Fibroblast of skin of right biceps (primary cell): ENCODE measurements around the gene ATP9A.
A peak's percentile ranks its signal among the peaks of the same experiment; 100 is the strongest.

ENCODE experiments used
- DNase-seq: peaks from one replicate; pipeline ENCODE4 v3.0.0-alpha.2; 2013

ATP9A gene

DNA sequence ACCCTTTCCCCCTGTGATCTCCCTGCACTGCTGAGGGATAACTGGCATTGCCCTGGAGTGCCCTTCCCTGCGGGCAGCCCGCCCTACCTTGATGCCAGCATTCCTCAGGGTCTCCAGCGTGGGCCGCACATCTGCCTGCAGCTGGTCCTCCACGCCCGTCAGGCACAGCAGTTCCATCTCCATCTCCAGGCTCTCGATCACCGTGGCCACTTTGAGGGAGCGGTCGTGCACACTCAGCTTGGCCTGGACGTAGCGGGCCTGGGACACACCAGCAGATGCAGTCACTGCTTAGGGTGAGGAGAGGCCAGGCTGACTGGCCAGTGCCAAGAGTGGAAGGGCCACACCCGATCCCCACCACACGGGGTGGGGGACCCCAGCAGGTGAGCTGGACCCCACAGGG lies 143.1 kb downstream of the ATP9A start:
- DNase-seq: no peak

DNA sequence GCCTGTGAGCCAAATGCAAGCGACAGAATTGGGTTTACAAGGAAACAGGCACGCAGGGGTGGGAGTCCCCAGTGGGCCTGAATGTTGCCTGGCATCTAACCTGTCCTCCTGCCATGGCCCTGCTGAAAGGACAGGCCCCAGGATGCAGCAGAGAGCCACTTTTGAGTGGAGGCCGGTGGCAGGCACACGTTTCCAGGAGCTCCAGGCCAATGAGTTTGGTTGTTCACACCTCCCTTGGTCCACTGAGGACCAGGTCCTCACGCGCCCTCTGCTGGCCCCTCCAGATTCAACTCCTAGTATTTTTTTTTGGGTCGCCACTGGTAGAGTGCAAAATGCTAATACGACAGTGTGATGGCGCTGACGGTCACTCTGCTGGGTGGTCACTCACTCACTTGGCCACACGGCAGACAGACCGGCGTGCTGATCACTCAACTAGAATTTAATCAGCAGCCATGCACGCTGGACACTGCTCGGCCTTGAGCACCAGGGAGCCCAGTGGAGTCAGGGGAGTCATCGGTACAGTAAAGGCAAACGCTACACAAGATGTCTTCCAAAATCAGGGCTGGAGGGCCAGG lies 143.9 kb downstream of the ATP9A start:
- peak; percentile 71 for DNase-seq

DNA sequence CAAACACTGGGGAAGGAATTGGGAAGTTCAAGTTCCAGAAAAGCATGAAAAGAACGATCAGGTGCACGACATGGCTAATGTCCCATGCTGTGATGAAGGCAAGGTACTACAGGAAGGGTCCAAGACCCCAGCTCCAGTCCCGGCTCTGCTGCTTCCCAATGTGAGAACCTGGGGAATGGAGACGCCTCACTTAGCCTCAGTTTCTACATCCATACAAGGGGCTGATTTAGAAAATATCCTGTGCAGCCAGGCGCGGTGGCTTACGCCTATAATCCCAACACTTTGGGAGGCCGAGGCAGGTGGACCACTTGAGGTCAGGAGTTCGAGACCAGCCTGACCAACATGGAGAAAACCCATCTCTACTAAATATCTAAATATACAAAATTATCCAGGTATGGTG lies 144.9 kb downstream of the ATP9A start:
- no peak for DNase-seq

DNA sequence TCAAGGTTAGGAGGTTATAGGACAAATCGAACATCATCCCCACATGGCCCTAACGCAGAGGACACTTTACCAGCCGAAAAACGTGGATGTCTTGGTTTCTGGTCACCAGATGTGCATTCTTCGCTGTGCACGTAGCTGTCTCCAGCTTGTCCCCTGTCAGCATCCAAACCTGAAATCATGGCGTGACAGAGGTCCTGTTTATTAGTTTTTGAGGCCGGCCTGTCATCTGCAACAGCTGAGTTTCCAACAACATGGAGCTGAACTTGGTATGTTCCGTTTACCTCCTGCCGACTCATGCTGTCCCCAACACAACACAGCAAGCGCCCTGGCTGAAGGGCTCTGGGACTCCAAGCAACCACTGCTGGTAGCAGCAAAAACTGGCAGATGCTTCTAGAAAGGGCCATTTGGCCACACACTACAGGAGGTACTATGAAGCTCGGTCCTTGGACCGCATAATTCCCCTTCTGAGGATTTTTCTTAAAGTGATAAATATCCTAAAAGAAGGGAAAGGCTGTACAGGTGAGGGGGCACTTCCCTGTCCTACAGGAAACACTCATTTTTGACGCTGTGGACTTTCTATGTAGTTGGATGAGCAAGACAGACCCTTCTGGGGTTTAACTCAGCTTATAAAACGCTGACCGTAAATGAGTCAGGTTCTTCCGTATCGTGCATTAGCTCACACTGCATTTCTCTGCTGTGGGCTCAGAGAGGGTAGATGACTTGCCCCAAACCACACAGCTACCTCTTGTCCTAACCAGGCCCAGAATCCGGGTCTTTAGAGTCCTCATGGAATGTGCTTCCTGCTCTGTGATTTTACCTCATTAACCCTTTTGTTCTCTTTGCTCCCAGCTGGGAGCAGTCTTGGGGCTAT lies 146.0 kb downstream of the ATP9A start:
- peak; percentile 68 for DNase-seq

DNA sequence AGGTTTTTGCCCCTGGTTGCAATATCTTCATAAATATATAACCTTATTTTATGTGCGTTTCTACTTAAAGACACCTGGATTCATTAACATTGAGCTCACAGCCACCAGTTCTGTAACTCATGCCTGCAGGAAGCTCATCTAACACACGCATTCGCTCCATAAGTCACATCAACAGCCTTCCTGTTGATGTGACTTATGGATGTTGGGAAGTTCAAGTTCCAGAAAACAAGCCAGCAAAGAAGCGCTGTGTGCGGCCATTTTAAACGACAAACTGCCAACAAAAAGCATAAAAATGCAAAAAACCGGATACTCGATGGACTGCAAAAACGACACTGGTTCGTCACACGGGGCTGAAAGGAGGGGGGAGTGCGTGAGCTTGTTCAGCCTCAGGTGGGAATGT lies 147.8 kb downstream of the ATP9A start:
- DNase-seq: peak; percentile 68

DNA sequence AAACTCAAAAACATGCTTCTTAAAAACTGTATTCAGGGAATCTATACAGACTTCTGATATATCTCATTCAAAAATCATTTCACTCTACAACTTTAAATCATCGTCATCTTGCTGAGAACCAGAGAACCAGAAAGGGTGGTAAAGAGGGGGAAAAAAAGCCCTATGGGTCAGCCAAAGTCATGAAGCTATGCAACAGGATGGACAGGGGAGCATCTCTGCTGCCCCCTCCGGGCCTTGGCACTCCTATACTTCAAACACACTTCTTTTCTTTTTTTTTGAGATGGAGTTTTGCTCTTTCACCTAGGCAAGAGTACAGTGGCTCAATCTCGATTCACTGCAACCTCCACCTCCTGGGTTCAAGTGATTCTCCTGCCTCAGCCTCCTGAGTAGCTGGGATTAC lies 152.1 kb downstream of the ATP9A start:
- DNase-seq: no peak

DNA sequence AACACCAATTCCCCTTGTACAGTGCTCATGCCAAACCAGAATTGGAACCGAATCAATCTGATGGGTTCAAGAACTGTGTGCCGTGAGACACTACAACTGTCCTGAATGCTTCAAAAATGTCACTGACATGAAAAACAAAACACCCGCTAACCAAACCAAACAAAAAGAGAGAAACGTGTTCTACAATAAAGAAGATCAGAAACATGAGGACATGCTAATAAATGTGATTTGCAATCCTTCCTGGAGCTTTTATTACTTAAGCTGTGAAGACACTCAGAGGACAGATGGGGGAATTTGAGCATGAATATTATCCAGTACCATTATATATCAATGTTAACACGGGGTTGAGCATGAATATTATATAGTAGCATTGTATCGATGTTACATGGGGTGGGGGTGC lies 153.5 kb downstream of the ATP9A start:
- DNase-seq: no peak

DNA sequence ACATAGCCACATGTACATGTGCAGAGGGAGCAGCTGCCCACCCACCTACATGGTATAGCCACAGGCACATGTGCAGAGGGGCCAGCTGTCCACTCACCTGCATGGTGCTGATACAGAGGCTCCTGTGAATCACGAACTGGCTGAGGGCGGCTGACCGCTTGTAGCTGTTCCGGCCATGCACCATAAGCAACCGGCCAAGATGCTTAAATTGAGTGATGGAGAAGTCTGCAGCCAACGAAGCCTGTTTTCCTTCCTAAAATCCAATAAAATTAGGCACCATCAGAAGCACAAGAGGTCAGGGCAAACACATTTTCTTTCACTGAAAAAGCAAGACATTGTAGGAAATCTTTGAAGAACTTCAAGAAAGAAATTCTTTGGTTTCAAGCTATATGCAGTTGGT lies 154.6 kb downstream of the ATP9A start:
- no peak for DNase-seq

DNA sequence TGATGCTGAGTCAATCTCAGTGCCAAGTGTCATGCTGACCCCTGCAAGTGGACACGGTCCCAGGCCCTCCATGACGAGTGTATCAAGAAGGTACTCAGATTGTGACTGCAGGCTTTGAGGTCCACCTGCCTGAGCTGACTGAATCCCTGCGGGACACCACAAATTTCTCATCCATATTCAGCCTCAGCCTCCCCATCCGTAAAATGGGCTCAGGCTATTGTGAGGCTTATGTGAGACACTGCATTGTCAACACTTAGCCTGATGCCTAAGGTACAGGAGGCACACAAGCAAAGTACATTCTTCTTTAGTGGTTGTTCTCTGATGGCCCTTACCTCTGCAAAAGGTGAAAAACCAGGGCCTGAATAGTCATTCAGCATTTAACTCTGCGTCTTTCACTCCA lies 155.3 kb downstream of the ATP9A start:
- no peak for DNase-seq

DNA sequence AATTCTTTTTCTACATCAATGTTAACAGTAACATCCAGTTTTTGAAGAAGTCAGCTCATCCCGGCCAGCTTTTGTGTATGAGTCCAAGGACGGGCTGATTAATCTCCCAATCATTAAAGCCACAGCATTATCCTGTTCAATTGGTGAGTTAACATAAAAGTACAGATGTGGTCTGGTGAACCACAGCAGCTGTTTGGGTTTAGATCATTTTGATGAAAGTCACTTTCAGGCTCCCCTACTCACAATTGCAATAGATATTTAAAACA lies 156.6 kb downstream of the ATP9A start:
- no peak for DNase-seq

DNA sequence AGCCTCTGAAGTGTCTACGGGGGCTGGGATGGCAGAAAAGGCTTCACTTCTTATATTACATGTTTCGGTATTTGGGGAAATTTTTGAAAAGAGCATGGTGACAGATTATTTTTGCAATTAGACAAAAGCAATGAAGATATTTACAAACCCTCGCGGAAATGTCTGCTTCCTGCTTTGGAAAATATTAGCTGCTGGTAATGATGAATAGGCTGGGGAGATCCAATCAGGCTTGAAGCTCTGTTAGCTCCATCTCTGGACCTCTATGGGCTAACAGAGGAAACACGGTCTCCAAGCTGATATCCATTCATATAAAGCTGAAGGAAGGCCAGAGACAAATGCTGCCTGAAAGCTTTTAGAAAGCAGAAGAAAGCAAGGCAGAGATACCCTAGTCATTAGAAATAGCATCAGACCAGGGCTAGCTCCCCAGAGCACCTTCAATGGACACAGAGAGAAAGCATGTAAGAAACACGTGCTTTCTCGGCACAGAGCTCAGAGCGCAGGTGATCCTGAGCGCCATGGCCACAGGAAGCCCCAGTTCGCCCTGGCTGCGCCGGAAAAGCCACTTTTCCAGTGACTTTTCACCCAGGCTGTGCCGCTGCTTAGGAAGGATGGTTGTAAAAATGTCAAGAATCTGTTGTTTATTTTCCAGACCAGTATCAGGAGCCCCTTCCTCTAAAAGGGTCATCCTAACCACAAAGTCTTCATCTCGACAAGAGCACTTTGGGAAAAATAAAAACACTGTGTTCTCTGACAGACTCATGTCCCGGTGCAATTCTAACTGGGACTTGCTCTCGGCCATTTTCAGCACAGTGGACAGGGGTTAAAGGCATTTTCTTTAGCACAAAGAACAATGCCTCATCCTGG lies 157.2 kb downstream of the ATP9A start:
- no peak for DNase-seq

DNA sequence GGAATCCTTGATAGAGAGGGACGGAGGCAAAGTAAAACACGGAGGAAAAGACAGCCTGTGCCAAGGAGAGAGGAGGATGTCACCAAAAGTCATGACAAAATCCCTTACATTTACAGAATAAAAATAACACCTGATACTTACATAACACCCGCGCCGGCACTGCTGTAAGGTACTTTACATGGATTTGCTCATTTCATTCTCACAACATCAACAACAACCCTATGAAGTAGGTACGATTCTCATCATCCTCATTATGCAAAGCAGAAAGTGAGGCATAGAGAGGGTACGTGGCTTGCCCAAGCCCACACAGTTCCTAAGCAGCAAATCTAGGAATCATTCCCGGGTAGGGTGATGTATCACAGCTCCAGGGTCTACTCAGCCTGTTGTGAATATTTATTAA lies 158.1 kb downstream of the ATP9A start:
- no peak for DNase-seq

DNA sequence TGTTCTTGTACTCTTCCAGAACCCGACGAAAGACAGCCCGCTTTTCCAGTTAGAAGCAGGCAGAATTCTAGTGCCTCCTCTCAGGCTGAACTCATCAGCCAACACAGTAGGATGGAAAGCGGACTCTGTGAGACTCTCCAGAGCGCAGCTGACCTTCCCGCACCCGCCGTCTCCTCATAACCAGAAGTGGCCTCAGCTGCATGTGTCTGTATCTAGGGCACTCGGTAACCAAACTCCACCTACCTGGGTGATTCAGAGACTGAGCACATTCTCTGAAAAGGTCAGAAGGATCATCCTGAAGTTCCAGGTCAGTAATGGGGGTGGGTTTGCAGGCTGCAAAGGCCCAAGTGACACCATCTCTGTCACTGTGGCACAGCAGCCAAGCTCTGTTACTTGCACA lies 158.9 kb downstream of the ATP9A start:
- no peak for DNase-seq

DNA sequence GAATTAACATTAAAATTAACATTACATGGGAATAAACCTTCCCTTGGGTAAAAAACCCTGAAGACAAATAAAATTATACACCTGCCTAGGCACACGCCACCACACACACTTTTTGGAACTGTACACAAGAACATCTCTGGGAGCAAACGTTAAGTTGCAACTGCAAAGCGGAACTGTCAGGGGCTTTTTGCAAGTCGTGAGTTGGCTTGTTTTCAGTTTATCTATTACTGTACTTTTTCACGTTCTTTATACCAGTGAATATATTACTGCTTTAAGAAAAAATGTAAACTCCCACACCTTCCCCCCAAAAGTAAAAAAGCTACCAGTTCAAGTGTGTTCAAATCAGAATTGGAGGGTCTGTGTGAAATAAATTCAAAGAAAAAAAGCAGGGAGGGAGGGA lies 160.1 kb downstream of the ATP9A start:
- no peak for DNase-seq

DNA sequence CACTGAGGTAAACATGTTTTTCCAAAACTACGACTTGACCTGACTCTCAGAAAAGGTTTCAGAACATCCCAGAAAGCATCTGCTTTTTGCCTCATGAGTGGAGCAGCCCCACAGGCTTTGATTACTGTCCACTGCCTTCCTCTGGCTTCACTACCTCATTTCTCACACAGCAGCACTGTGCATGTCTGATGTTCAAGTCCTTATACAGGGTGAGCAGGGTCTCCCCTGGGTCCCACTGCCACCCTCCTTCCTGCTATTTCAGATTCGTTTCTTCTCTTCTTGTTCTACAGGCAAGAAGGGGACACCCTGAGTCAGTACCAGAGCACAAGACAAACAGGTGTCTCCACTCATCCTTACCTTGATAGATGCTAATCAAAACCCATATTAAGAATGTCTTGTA lies 161.0 kb downstream of the ATP9A start:
- DNase-seq: no peak

DNA sequence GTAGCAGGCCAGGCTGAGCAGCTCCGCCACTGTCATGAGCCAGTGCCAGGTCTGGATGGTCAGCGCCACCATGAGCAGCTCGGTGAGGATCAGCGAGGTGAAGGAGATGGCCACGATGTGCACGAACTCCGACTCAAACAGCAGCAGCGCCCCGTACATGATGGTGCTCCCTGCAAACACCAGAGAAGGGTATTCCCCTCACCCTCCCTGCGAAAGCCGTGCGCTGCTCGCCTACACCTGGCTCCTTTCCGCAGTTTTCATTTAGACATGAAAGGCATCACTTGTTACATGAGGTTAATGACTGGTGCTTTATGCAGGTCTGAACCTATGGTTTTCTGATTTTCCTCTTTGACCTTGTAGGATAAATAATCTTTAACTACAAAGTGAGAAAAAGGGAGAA lies 163.3 kb downstream of the ATP9A start:
- no peak for DNase-seq

DNA sequence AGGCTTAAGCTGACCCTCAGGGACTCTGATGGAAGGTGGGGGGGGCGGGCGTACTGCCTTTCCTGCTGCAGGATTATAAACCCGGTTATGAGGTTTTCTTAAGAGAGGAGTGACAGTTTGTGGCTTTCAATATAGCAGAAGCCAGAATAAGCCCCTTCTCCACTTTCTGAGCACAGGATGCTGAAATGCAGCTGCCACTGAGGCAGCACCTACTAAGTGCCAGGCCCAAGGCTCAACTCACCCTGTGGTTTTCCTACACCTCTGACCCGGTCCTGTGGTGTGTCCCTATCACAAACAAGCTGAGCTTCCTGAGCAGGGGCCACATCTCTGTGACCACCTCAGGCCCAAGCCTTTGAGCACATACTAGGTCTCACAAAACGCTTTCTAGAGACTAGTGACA lies 166.1 kb downstream of the ATP9A start:
- no peak for DNase-seq

DNA sequence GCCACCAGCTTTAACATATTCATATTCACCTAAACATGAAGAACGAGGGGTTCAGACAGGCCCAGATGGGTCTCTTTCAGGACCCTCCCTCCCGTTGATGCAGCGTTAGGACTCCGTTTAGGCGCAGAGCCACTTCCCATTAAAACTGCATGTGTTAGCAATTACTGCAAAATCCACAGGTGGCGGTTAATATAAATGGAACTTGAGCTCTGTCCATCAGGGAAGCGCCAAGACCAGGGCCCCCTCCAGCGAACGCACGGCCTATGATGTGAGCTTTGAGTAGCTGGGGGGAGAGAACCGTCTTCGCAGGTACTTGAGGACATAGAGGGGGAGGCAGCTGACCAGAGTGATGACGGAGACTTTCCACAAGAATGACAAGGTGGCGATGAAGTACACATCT lies 167.2 kb downstream of the ATP9A start:
- no peak for DNase-seq

DNA sequence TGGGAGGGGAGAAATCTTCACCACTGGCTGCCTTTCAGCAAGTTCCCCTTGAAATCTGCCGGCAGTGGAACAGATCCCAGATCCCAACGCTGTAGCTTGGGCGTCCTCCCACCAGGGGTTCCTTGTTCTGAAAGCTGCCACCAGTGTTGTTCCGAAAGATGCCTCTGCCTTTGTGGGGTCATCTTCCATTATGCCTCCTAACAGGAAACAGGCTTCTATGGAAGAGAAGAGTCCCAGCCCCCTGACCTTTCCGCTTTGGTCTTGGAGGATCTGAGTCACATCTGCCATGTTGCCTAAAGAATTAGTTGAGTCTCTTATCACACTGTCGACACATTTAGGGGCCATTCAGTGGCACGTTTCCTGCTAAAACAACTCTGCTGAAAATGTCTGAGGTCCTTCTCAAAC lies 168.2 kb downstream of the ATP9A start:
- DNase-seq: peak; percentile 45

DNA sequence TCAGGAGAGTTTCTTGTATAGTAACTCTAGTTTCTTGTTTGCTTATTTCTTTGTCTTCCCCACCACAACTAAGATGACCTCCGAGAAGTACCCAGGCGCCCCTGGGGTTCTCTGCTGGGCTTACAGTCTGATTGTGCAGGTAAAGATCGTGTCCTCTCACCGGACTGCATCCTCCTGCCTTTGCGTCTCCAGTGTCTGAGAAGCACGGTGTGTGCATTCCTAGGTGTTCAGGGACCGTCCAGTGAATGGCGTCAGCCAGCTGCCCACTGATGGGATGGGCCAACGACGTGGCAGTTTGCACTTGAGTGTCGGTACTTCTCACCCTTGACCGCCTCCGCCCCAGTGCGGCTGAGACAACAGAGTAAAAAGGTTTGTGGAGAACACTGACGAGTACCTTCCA lies 169.6 kb downstream of the ATP9A start:
- no peak for DNase-seq

DNA sequence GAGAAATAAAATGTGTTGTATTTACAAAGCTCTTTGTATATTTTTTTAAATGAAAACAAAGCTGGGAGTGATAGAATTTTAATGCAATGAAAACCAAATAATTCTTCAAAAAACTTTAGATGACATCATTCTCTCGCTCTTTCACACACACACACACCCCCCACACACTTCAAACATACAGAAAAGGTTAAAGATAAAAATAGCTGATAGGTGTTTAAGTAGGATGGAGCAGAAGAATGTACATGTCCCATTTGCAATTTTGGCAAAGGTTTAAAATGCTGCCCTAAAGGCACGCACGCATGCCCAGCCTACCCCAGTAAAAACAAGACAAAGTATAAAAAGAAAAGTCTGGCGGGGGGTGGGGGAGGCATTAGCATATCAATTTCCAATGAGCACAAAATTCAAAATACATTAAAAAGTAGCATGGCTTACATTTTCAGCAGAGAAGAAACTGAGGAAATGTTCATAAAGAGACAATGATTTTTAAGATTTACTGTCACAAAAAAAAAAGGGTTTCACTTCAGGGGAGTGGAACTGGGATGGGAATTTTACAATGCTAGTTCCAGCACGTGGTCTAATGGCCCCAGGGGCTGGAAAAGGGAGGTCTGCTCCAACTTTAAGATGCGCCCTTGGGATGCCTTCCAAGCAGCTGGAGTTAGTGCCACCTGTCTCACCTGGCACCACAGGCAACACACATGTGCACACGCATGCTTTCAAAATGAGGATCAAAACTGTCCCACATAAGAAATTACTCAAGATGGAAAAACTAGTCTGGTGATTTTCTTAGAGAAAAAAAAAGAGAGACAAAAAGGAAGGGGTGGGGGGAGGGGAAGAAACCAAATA lies 170.6 kb downstream of the ATP9A start:
- DNase-seq: no peak

DNA sequence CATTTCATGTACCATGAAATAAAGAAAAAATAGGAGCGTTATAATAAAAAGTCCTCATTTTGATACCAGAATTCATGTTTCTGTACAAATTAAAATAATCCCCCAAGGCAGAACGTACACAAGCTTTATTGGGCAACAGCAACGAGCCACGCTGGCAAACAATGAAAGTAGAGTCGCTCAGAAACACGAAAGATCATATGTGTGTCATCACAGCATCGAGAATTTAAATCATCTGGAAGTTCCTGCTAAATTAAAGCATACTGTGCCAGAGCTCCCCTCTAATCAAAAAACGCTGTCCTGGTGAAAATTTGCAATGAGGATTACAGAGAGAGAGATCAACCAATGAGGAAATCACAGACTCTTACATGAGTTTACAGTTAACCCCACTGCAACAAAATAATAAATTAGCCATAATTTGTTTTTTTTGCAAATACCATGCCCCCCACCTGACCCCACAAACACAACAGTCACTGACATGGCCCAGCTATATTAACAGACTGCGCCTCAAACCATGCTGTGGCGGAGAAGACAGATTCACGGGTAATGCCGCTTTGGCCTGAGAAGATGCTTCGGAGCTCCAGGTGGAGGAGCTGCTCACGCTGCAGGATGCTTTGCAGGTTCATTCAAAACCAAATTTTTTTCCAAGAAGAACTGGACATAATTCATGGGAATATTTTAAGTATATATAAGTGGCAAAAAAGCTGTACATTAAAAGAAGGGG lies 171.4 kb downstream of the ATP9A start:
- peak; percentile 80 for DNase-seq

DNA sequence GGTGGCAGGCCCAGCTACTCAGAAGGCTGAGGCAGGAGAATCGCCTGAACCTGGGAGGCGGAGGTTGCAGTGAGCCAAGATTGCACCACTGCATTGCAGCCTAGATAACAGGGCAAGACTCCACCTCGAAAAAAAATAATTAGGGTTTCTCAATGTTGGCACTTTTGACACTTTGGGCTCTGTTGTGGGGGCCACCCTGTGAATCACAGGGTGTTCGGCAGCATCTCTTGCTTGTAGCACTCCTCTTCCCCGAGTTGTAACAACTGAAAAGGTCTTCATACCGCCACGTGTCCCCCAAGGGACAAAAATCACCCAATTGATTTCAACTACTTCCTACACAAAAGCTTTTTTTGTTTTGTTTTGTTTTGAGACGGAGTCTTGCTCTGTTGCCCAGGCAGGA lies 172.4 kb downstream of the ATP9A start:
- DNase-seq: no peak
